ENCODE measurements around the gene XPA. TPM values are rescaled to one million over a fixed set of nuclear protein-coding genes. Genes with fewer than 3 reads are reported as not detected.
"Not testable (repeated sequence)": the region's sequence is repeated elsewhere in the genome, so short reads cannot be mapped to it uniquely, and the experiment has no call there.

The XPA gene
- total RNA-seq (18.4 TPM), polyA plus RNA-seq (ENCODE audit: insufficient read depth in 1 of 8, insufficient read length in 8 of 8, low replicate concordance in 1 of 8) (10 to 100 TPM; 18.2 to 22.9 (median 20.7) TPM)
- long read RNA-seq, donor 1, partial matches to known transcripts = 0 of 2 reads
- long read RNA-seq, donor 1, other reads (novel, unspliced or antisense) = 0 of 2 reads
- long read RNA-seq, donor 2, partial matches to known transcripts = 0 of 2 reads
- long read RNA-seq, donor 2, other reads (novel, unspliced or antisense) = 0 of 2 reads
- long read RNA-seq, donor 3, transcript XPA-201 (6 exons, 1,417 nt) = major isoform, 6 of 11 reads
- long read RNA-seq, donor 3, partial matches to known transcripts = 5 of 11 reads
- long read RNA-seq, donor 3, other reads (novel, unspliced or antisense) = 0 of 11 reads
- long read RNA-seq, donor 4, partial matches to known transcripts = 0 of 2 reads
- long read RNA-seq, donor 4, other reads (novel, unspliced or antisense) = 0 of 2 reads
- long read RNA-seq, donor 5, transcript XPA-201 (6 exons, 1,417 nt) = major isoform, 13 of 24 reads
- long read RNA-seq, donor 5, partial matches to known transcripts = 10 of 24 reads
- long read RNA-seq, donor 5, other reads (novel, unspliced or antisense) = 0 of 24 reads
- long read RNA-seq, donor 6, partial matches to known transcripts = 0 of 5 reads
- long read RNA-seq, donor 6, other reads (novel, unspliced or antisense) = 0 of 5 reads
- long read RNA-seq, donor 7, partial matches to known transcripts = 0 of 3 reads
- long read RNA-seq, donor 7, other reads (novel, unspliced or antisense) = 0 of 3 reads
- long read RNA-seq, donor 8, partial matches to known transcripts = 0 of 4 reads
- long read RNA-seq, donor 8, other reads (novel, unspliced or antisense) = 0 of 4 reads
- long read RNA-seq, donor 9, partial matches to known transcripts = 0 of 1 reads
- long read RNA-seq, donor 9, other reads (novel, unspliced or antisense) = 0 of 1 reads
- long read RNA-seq, donor 10, transcript XPA-201 (6 exons, 1,417 nt) = major isoform, 10 of 24 reads
- long read RNA-seq, donor 10, partial matches to known transcripts = 14 of 24 reads
- long read RNA-seq, donor 10, other reads (novel, unspliced or antisense) = 0 of 24 reads
- long read RNA-seq, donor 11, transcript XPA-201 (6 exons, 1,417 nt) = major isoform, 6 of 6 reads
- long read RNA-seq, donor 11, partial matches to known transcripts = 0 of 6 reads
- long read RNA-seq, donor 11, other reads (novel, unspliced or antisense) = 0 of 6 reads

DNA sequence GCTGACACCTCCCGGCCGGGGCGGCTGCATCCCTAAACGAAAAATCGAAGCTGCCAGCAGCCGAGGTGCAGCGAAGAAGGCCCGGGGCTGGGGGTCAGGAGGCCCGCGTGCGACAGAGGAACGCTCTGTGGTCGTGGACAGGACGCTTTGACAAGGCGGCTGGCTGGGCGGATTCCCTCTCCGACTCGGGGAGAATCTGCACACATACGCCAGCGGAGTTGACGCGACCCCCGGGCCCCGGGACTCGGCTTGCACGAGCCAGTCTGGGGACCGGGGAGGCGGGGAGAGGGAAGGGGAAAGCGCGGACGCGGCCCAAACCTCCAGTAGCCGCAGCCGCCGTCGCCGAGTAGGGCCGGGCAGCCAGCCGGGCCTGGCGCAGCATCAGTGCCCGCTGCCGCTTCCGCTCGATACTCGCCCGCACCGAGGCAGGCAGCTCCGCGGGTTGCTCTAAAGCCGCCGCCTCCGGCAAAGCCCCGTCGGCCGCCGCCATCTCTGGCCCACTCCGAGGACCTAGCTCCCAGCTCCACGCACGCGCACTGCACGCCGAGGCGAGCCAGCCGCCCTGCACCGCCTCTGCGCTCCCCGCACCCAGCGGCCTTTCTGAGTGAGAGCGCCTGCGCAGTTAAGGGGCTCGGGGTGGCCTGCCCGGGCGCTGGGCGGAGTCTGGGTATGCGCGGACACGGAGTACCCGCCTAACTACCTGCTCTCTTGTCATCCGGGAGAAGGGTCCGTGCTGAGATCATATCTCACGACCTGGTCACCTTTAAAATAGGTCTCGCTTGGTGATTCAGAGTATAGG, at the start of gene XPA:
Gene XPA, minus strand, starts transcription at position 538 of the 799 bp plus-strand sequence. Its CDS starts 48 bp downstream, at position 490.
- under 1% methylated on average over 78 of the region's 82 CpGs for WGBS (ENCODE audit: insufficient coverage)
- peaks cover 7% of the 10 kb centered on the region for H3K4me1 ChIP-seq (ENCODE audit: control insufficient read depth, insufficient read depth, low read length)
- H3K27ac ChIP-seq (ENCODE audit: low read length) = peak within 1 kb of the TSS; percentile 90

DNA sequence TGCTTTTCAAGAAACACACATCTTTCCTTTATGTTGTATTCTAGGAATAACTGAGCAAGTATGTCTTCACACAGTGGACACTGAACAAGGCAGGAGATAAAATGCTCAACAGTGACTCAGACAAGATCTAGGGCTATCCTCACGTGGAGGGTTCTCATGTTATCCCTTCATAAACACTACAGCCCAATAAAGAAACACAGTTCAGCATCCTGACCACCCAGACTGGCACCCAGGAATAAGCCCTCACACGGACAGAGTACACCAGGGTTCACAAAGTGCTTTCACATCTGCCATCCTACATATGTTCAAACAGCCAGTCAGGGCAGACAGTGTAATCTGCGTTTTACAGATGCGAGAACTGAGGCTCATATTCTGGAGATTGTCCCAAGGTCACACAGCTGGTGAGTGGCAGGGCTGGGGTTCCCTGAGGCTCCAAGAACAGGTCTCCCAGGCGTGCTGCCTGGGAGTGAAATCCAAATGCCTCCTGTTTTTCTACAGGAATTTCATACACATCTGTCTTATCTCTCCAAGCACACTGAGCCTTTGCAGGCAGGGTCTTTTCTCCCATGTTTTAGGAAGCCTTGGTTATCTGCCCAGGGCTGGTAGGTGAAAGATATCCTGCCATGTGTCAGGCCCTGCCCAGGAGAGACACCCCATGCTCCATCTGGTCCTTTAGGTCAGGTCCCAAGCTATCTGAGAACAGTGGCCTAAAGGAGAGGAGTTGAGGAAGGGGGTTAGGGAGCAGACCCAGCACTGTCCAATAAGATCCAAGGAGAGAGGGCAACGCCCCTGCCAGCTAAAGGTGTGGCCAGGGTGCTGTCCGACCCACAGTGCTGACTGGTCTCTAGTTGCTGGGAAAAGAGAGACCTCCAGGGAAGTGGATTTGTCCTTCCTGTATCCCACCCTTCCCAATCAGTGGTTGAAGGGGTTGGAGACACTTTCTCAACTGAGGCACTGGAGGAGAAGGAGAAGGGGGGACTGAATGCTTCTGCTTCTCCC, 47.9 kb upstream of the XPA start:
- Histone ChIP-seq H3K4me3 (ENCODE audit: low read length) (no peak overlapping the region), H3K27me3 (ENCODE audit: control insufficient read depth, insufficient read depth, low read length) (peaks cover 45% of the 10 kb centered on the region), H3K4me1 (ENCODE audit: control insufficient read depth, insufficient read depth, low read length) (peaks cover 11% of the 10 kb centered on the region), H3K27ac (ENCODE audit: low read length) (no peak overlapping the region), H3K9me3 (replicated peaks; ENCODE audit: control insufficient read depth, low read depth, low read length) (peaks cover 8% of the 10 kb centered on the region), H3K36me3 (ENCODE audit: control insufficient read depth, insufficient read depth, low read length) (no peaks in the 10 kb centered on the region)
- DNase-seq = no peak
- 46% methylated on average over 5 of the region's 7 CpGs for WGBS (ENCODE audit: insufficient coverage)

More for the DNA sequence above, at the start of gene XPA:
- peak; percentile 98 for DNase-seq
- no peaks in the 10 kb centered on the region for H3K9me3 ChIP-seq (replicated peaks; ENCODE audit: control insufficient read depth, low read depth, low read length)
- H3K4me3 ChIP-seq (ENCODE audit: low read length) = peak within 1 kb of the TSS; percentile 75
- peaks cover 6% of the 10 kb centered on the region for H3K27me3 ChIP-seq (ENCODE audit: control insufficient read depth, insufficient read depth, low read length)
- H3K36me3 ChIP-seq (ENCODE audit: control insufficient read depth, insufficient read depth, low read length) = no peaks in the 10 kb centered on the region

DNA sequence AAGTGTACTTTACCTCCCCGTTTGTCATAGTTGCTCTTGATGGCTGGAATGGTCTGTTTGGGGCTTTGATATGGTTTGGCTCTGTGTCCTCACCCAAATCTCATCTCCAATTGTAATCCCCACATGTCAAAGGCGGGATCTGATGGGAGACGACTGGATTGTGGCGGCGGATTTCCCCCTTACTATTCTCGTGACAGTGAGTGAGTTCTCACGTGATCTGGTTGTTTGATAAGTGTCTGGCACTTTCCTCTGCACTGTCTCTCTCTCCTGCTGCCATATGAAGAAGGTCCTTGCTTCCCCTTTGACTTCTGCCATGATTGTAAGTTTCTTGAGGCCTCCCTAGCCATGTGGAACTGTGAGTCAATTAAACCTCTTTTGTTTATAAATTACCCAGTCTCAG, 46.9 kb upstream of the XPA start:
- not testable (repeated sequence) for H3K27ac ChIP-seq (ENCODE audit: low read length); DNase-seq; H3K36me3 ChIP-seq (ENCODE audit: control insufficient read depth, insufficient read depth, low read length); H3K4me3 ChIP-seq (ENCODE audit: low read length); H3K9me3 ChIP-seq (replicated peaks; ENCODE audit: control insufficient read depth, low read depth, low read length)
- peaks cover 52% of the 10 kb centered on the region for H3K27me3 ChIP-seq (ENCODE audit: control insufficient read depth, insufficient read depth, low read length)
- WGBS (ENCODE audit: insufficient coverage) = no CpG with 5 or more reads among the region's 7 CpGs
- peaks cover 11% of the 10 kb centered on the region for H3K4me1 ChIP-seq (ENCODE audit: control insufficient read depth, insufficient read depth, low read length)

DNA sequence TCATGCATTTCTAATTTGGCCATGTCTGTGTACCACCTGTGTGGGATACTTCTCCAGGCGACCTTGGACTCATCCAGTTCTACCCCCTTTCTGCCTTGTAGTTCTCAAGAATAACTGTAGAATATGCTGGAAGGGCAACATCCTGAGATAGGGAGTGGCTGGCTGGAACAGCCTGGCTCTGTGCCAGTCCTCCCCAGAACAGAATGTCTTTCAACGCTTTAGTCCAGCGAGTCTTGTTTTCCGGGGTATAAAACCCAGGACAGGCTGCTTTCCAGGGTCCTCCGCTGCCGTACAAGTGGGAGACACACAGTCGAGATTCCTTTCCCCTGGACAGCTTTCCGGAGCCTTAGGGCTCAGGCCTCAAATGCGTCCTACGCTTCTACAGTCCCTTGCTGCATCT, 45.4 kb upstream of the XPA start:
- no peak for DNase-seq
- H3K27me3 ChIP-seq (ENCODE audit: control insufficient read depth, insufficient read depth, low read length) = peaks cover 58% of the 10 kb centered on the region

DNA sequence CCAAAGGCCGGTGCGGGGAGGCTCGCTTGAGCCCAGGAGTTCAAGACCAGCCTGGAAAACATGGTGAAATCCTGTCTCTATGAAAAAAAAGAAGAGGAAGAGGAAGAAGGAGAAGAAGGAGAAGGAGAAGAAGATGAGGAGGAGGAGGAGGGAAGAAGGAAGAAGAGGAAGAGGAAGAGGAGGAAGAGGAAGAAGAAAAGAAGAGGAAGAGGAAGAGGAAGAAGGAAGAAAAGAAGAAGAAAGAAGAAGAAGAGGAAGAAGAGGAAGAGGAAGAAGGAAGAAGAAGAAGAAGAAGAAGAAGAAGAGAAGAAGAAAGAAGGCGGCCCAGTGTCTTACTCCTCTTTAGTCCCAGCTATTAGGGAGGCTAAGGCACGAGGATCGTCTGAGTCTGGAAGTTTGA, 44.8 kb upstream of the XPA start:
- Histone ChIP-seq H3K27ac (ENCODE audit: low read length) (no peak overlapping the region), H3K36me3 (ENCODE audit: control insufficient read depth, insufficient read depth, low read length) (no peaks in the 10 kb centered on the region), H3K4me3 (ENCODE audit: low read length) (no peak overlapping the region), H3K27me3 (ENCODE audit: control insufficient read depth, insufficient read depth, low read length) (peaks cover 60% of the 10 kb centered on the region), H3K9me3 (replicated peaks; ENCODE audit: control insufficient read depth, low read depth, low read length) (peaks cover 8% of the 10 kb centered on the region), H3K4me1 (ENCODE audit: control insufficient read depth, insufficient read depth, low read length) (peaks cover 11% of the 10 kb centered on the region)
- no peak for DNase-seq
- WGBS (ENCODE audit: insufficient coverage) = 70% methylated on average over 3 of the region's 6 CpGs

More for the DNA sequence above, 45.4 kb upstream of the XPA start:
- Histone ChIP-seq H3K27ac (ENCODE audit: low read length) (no peak overlapping the region), H3K4me1 (ENCODE audit: control insufficient read depth, insufficient read depth, low read length) (peaks cover 11% of the 10 kb centered on the region), H3K9me3 (replicated peaks; ENCODE audit: control insufficient read depth, low read depth, low read length) (peaks cover 8% of the 10 kb centered on the region), H3K36me3 (ENCODE audit: control insufficient read depth, insufficient read depth, low read length) (no peaks in the 10 kb centered on the region), H3K4me3 (ENCODE audit: low read length) (no peak overlapping the region)
- 90% methylated on average over 8 of the region's 10 CpGs for WGBS (ENCODE audit: insufficient coverage)

DNA sequence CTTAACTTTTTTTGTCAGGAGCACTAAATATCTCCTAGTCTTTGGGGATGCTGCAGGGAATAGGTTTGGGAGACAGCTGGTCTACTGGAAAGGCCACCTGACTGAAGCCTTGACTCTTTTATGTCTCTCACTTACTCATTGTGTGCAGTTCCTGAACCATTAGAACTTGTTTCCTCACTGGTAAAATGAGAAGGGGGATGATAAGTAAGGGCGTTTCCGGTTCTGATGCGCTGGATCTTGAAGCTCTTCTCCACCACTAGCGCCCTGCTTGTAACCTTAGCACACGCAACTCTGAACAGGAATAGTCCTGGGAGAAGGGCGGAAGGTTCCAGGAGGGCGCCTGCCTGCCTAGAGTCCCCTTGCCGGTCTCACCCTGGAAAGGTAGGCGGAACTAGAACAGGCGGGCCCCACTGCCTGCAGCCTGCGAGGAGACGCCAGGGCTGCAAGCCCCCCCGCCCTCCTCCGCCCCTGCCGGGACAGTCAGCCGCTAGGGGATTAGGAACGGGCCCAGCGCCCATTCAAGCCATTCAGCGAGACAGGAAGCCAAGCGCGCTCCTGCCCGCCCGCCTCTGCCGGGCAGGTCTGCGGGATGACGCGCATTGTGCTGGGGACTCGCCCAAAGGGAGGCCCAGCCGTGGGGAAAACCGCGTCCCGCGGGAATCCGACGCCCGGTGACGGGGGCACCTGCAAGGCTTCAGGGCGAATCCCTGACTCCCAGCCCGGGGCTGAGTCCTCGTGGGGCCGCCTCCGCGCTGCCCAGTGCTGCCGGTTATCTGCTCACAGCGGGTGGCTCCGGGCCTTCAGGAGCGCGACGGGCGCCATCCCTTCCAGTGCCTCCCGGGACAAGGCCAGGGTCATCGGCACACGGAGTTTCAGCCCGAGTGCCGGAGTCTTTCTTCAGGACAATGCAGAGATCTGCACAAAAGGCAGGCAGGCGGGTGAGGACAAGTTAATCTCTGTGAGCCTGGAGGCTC, 44.0 kb upstream of the XPA start:
- H3K27me3 ChIP-seq (ENCODE audit: control insufficient read depth, insufficient read depth, low read length) = peaks cover 56% of the 10 kb centered on the region
- peaks cover 8% of the 10 kb centered on the region for H3K9me3 ChIP-seq (replicated peaks; ENCODE audit: control insufficient read depth, low read depth, low read length)
- WGBS (ENCODE audit: insufficient coverage) = 3% methylated on average over 52 of the region's 56 CpGs
- no peak overlapping the region for H3K27ac ChIP-seq (ENCODE audit: low read length)
- H3K4me1 ChIP-seq (ENCODE audit: control insufficient read depth, insufficient read depth, low read length) = peaks cover 11% of the 10 kb centered on the region
- DNase-seq = peak; percentile 33
- peak overlapping the region; percentile 27 for H3K4me3 ChIP-seq (ENCODE audit: low read length)
- H3K36me3 ChIP-seq (ENCODE audit: control insufficient read depth, insufficient read depth, low read length) = no peaks in the 10 kb centered on the region

DNA sequence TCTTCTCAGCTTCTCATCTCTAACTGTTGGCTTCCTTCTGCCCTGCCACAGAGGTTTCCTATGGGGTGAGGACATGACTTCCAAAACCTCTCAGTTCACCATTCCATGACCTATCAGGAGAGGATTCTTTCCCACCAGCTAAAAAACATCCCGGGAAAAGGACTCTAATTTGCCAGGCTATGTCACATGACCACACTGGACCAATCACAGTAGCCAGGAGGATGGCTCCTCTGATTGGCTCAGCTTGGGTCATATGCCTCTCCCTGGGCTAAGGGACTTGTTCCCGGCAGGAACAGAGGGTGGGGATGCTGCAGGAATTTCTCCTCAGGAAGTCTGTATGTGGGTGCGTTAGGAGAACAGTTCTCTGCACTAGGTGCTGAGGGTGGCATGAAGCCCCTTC, 40.3 kb upstream of the XPA start:
- 83% methylated on average over 2 of the region's 3 CpGs for WGBS (ENCODE audit: insufficient coverage)
- H3K4me3 ChIP-seq (ENCODE audit: low read length) = no peak overlapping the region
- peaks cover 1% of the 10 kb centered on the region for H3K9me3 ChIP-seq (replicated peaks; ENCODE audit: control insufficient read depth, low read depth, low read length)
- no peak for DNase-seq
- peaks cover 11% of the 10 kb centered on the region for H3K4me1 ChIP-seq (ENCODE audit: control insufficient read depth, insufficient read depth, low read length)
- peaks cover 41% of the 10 kb centered on the region for H3K27me3 ChIP-seq (ENCODE audit: control insufficient read depth, insufficient read depth, low read length)
- H3K36me3 ChIP-seq (ENCODE audit: control insufficient read depth, insufficient read depth, low read length) = no peaks in the 10 kb centered on the region
- no peak overlapping the region for H3K27ac ChIP-seq (ENCODE audit: low read length)

DNA sequence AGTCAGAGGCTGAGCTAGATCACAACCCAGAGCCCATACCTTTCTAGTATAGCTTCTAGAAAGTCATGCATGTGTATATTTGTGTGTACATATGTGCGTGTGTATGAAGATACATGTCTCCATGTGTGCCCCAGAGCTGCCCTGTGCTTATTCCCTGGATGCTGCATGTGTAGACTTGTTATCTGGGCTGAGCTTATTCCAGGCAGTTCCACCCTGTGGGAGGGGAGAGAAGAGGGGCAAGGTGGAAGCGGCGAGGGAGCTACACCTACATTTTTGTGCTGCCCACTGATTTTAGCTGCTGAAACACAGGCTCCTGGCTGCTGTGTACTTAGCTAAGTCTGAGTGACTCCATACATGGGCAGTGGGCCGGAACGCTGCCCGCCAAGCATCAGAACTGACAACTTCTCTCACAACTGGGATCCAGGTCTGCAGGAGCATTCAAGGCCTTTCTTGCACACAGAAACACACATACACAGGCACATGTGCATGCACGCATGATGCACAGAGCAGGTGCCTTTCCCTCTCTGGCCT, 38.0 kb upstream of the XPA start:
- Histone ChIP-seq H3K4me3 (ENCODE audit: low read length) (no peak overlapping the region), H3K4me1 (ENCODE audit: control insufficient read depth, insufficient read depth, low read length) (no peaks in the 10 kb centered on the region), H3K36me3 (ENCODE audit: control insufficient read depth, insufficient read depth, low read length) (no peaks in the 10 kb centered on the region), H3K27ac (ENCODE audit: low read length) (no peak overlapping the region), H3K27me3 (ENCODE audit: control insufficient read depth, insufficient read depth, low read length) (peaks cover 24% of the 10 kb centered on the region), H3K9me3 (replicated peaks; ENCODE audit: control insufficient read depth, low read depth, low read length) (no peaks in the 10 kb centered on the region)
- no peak for DNase-seq
- WGBS (ENCODE audit: insufficient coverage) = 94% methylated on average over 6 of the region's 7 CpGs

Measured in muscle of leg (tissue), 16 donors.